Cardiac muscle cell (in vitro differentiated cells and primary cell): Measurements from ENCODE around the gene DAAM1. TPM values are rescaled to one million over a fixed set of nuclear protein-coding genes. Genes with fewer than 3 reads are reported as not detected.

ENCODE experiments used
- DNase-seq, 2 donors: peaks; one replicate each; pipeline versions ENCODE4 v3.0.0 to v3.0.0-alpha.2; 2010 to 2017; ENCODE audit warnings: low read depth in 1 of 2, low spot score in 1 of 2
- H3K27ac ChIP-seq: fragments of 200-600 bp; sonication (generic); 2 replicates; pipeline ENCODE4 v1.5.1; 2016
- H3K27me3 ChIP-seq: fragments of 200-600 bp; sonication (generic); 2 replicates; pipeline ENCODE4 v1.6.0; 2016; ENCODE audit warnings: control low read depth
- H3K36me3 ChIP-seq: fragments of 200-600 bp; sonication (generic); 2 replicates; pipeline ENCODE4 v1.5.1; 2016; ENCODE audit warnings: control low read depth
- H3K4me1 ChIP-seq: fragments of 200-600 bp; sonication (generic); 2 replicates; pipeline ENCODE4 v1.8.1; 2017; ENCODE audit warnings: low read depth, mild to moderate bottlenecking, mixed run types
- H3K4me3 ChIP-seq: fragments of 200-600 bp; sonication (generic); 2 replicates; pipeline ENCODE4 v1.5.1; 2016; ENCODE audit warnings: mild to moderate bottlenecking
- H3K9me3 ChIP-seq: fragments of 200-600 bp; sonication (generic); 2 replicates; pipeline ENCODE4 v1.5.1; 2017; ENCODE audit warnings: low read depth, mild to moderate bottlenecking, control low read depth
- polyA plus RNA-seq: library from polyadenylated mRNA; unstranded; fragments of >200 nt; fragmentation: Nextera tagmentation; extraction: Ambion mirVana; gene quantifications from 2 replicates; pipeline ENCODE4 v1.2.1, GENCODE V29; 2016
- total RNA-seq: library from RNA; depleted of rRNA; stranded (reverse); fragments of >200 nt; gene quantifications from 2 replicates; pipeline ENCODE4 v1.2.3, GENCODE V29; 2016
- TF ChIP-seq, protein P1 (sequence below): IDR thresholded peaks from 2 replicates; pipeline ENCODE4 v1.5.1; 2012; ENCODE audit warnings: low read depth, mild to moderate bottlenecking, low read length

DAAM1 gene
- total and polyA plus RNA-seq, 2 experiments from 2014 or later = 33.9 to 34.2 TPM

DNA sequence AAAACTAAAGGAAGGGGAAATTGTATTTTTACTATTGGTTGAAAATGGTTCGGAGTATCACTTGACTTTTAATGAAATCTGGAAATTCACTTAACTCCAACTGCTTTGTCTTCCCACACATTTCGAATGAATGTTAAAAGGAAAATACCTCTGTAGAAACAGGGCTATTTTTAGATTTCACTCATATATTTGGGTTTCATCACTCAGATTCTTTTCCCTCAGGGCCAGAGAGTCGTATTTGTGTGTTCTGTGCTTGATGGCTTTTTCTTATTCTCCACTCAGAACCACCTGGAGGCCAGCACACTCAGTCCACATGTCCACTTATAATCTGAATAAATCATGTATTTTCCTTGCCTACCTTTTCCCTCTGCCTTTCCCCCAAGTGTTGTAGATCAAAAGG is 40.0 kb downstream of the DAAM1 start:
- H3K4me3 ChIP-seq = no peak overlapping the region
- H3K27me3 ChIP-seq = no peaks in the 10 kb centered on the region
- H3K27ac ChIP-seq = peak overlapping the region; percentile 92
- DNase-seq = peak in 1 of 2 donors; percentile 32
- TF ChIP-seq, protein P1, sequence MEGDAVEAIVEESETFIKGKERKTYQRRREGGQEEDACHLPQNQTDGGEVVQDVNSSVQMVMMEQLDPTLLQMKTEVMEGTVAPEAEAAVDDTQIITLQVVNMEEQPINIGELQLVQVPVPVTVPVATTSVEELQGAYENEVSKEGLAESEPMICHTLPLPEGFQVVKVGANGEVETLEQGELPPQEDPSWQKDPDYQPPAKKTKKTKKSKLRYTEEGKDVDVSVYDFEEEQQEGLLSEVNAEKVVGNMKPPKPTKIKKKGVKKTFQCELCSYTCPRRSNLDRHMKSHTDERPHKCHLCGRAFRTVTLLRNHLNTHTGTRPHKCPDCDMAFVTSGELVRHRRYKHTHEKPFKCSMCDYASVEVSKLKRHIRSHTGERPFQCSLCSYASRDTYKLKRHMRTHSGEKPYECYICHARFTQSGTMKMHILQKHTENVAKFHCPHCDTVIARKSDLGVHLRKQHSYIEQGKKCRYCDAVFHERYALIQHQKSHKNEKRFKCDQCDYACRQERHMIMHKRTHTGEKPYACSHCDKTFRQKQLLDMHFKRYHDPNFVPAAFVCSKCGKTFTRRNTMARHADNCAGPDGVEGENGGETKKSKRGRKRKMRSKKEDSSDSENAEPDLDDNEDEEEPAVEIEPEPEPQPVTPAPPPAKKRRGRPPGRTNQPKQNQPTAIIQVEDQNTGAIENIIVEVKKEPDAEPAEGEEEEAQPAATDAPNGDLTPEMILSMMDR = no peak
- no peaks in the 10 kb centered on the region for H3K9me3 ChIP-seq
- H3K4me1 ChIP-seq = peaks cover 35% of the 10 kb centered on the region
- H3K36me3 ChIP-seq = no peaks in the 10 kb centered on the region

DNA sequence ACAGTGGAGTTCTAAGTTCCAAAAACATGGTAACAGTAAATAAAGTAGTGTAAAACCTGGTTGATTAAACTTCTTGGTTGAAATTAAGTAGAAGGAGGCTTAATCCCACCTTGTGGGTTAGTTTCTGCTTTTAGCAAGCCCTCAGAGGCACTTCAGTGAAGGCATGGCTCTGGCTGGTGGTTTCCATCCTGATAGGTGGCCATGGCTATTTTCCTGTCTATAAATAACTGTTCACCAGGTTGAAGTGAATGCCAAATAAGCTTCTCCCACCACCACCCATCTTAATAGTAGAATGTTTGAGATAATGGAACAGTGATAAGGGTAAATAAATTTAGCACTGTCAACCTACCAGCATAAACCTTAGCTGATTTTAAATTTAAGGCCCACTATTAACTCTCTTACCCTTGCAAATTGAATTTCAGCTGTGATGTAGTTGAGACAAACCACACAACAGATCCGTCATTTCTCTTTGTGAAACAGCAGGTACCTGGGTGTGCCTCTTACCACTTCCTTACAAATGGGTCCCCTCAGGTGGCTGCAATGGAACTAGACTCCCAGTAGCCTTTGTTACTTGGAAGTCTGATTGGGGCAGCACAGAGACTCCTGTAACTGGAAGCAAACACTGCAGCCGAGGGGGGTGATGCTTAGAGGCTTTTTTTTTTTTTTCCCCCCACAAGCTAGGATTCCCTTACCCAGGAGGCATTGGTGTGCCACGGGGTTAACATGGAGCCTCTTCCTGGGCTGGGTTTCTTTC is 41.4 kb downstream of the DAAM1 start:
- peaks cover 35% of the 10 kb centered on the region for H3K4me1 ChIP-seq
- H3K4me3 ChIP-seq = no peak overlapping the region
- H3K27ac ChIP-seq = peak overlapping the region; percentile 92
- DNase-seq = peak in 1 of 2 donors; percentile 53
- TF ChIP-seq, protein P1 = no peak
- H3K9me3 ChIP-seq = no peaks in the 10 kb centered on the region
- no peaks in the 10 kb centered on the region for H3K27me3 ChIP-seq
- no peaks in the 10 kb centered on the region for H3K36me3 ChIP-seq

DNA sequence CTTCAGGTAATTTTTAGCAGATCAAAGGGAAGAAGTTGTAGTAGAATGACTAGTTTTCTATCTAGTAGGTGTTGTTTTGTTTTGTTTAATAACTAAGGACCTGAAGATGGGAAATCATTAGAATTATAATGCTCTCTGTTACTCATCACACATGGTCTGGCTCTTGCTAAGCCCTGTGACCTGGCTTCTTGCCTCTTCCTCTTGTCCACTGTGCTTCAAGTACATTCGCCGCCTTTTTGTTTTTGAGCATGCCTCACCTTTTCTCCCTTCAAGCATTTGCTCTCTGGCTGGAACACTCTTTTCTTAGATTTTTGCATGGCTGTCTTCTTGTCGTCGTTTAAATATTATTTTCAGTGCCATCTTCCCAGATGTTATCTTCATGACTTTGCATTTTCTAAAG is 47.7 kb downstream of the DAAM1 start:
- TF ChIP-seq, protein P1 = no peak
- Histone ChIP-seq H3K27ac (no peak overlapping the region), H3K9me3 (no peaks in the 10 kb centered on the region)

DNA sequence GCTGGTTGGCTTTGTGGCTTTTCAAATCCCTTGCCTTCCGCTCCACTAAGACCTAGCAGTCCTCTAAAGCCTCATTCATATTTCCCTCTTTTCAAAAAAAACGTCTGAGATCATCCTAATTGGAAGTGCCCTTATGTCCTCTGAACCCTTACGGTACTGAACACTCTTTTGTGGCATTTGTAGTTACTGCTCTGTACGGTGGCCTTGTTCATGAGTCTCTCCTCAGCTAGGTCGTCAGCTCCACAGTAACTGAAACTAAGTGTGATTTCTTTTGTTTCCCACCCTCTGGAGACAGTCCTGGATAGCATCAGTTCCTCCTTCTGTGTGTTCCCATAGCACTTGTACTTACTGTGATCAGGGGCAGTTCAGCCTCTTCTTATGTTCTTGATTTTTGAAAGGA is 49.7 kb downstream of the DAAM1 start:
- Histone ChIP-seq H3K4me1 (peaks cover 19% of the 10 kb centered on the region), H3K4me3 (no peak overlapping the region), H3K36me3 (no peaks in the 10 kb centered on the region), H3K9me3 (no peaks in the 10 kb centered on the region), H3K27me3 (no peaks in the 10 kb centered on the region), H3K27ac (peak overlapping the region; percentile 57)
- no peak for DNase-seq
- TF ChIP-seq, protein P1 = no peak

More for the DNA sequence above, 47.7 kb downstream of the DAAM1 start:
- Histone ChIP-seq H3K4me1 (peaks cover 24% of the 10 kb centered on the region), H3K36me3 (no peaks in the 10 kb centered on the region), H3K4me3 (no peak overlapping the region), H3K27me3 (no peaks in the 10 kb centered on the region)
- DNase-seq = no peak

DNA sequence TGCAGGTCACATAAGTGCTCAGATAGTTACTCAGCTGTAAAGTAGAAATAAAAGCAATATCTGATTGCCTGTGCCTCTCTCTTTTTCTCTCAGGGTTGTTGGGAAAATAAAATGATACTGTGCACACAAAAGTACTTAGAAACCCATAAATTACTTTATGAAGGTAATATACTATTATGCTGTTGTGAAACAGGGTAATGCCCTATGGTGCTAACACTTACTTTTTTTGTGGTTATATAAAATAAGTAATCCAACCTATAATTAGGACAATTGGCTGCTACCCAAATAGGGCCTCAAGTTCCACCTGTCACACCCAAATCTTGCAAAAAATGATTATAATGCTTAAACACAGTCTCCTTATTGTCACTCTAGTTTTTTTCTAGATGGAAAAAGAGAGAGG is 50.6 kb downstream of the DAAM1 start:
- TF ChIP-seq, protein P1 = no peak
- Histone ChIP-seq H3K36me3 (no peaks in the 10 kb centered on the region), H3K4me1 (peaks cover 19% of the 10 kb centered on the region), H3K27ac (no peak overlapping the region), H3K4me3 (no peak overlapping the region), H3K9me3 (no peaks in the 10 kb centered on the region), H3K27me3 (no peaks in the 10 kb centered on the region)
- DNase-seq = no peak
